HL-60/S4 treated with retinoic acid at 250 ng/mL for 4 days and 3 days (cell line): ENCODE data around the gene RNF40.
"Not testable (repeated sequence)": the region's sequence is repeated elsewhere in the genome, so short reads cannot be mapped to it uniquely, and the experiment has no call there.

Experiments
- in situ Hi-C: fragments of 300-500 bp; cut with MboI; formaldehyde crosslinking; loops from 2 replicates; pipeline ENCODE4 v1.7.0; 2022; ENCODE audit warnings: low sequenced_read_pairs

Gene RNF40

DNA sequence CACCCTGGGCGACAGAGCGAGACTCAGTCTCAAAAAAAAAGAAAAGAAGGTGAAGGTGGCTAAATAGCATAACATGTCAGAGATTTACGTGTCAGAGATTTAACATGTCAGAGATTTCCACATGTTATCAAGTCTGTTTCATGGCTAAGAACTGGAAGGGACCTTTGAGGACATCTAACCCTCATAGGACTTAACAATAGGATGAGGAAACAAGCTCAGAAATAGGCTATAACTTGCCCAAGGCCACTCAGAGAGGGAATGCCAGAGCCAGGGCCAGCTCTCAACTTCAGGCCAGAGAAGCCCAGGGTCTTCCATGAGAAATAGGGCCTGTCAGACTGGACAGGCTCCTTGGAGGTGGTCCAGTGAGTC lies 51.7 kb downstream of the RNF40 start:
- in situ Hi-C loops, result no loop called here

DNA sequence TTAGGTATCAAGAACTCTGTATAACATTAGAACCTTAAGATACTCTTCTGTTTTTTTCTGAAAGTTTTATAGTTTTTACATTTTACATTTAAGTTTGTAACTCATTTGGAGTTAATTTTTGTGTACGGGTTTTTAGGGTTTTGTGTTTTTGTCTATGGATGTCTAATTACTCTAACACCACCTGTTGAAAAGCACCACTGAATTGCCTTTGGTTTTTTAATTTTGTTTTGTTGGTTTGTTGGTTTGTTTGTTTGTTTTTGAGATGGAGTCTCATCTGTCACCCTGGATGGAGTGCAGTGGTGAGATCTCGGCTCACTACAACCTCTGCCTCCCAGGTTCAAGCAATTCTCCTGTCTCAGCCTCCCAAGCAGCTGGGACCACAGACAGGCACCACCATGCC lies 54.6 kb downstream of the RNF40 start:
- in situ Hi-C loops, result no loop called here

DNA sequence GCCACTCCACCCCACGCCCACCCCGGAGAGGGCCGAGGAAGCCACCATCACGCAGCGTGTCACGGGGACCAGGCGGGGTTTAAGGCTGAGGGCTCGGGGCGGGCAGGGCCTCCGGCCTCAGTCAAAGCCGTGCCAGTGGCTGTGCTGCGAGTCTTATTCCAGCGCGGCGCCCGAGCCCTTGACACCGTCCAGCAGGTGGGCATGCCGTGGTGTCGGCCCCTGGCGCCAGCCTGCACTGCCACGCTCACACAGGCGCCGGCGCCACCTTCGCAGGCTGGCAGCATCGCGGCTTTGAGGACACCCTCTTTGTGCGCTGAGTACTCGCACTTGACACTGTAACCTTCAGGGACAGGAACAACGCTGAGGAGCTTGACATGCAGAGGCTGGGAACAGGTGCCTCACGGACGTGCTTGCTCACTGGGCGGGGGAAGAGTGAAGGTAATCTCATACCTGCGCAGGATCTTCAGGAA lies 58.9 kb downstream of the RNF40 start:
- in situ Hi-C loops, result no loop called here

DNA sequence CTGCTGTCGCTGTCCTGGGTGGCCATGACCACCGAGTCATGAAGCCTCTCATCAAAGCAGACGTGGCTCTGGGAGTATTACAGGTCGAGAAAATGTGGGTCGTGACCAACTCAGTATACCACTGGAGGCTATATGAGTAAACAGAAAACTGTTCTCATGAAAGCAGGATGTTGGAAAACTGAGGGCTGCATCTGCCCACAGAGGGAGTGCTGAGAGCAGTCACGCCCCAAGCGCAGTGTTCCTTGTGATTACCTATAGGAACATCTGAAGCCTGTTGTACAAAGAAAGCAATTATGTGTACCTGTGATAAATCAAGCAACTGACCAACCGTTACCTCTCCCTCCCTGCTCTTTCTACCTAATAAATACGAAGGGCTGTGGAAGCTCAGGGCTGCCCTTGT lies 59.3 kb downstream of the RNF40 start:
- in situ Hi-C loops, result not testable (repeated sequence)

- in situ Hi-C loops, result no loop called here
Observed at GRCh38 chr16:30821891-30822290, 59.8 kb downstream of the RNF40 start.
